HepG2 (cell line): ENCODE data around the gene ACSF3. TPM values are rescaled to one million over a fixed set of nuclear protein-coding genes. Genes with fewer than 3 reads are reported as not detected.

Experiments used
- ARID2 ChIP-seq: sonication (generic); formaldehyde crosslinking; IDR thresholded peaks from 2 replicates; pipeline ENCODE4 v1.8.1; 2022; ENCODE audit warnings: mild to moderate bottlenecking, missing genetic modification reagents, borderline replicate concordance
- ARID3A ChIP-seq: IDR thresholded peaks from 2 replicates; pipeline ENCODE4 v1.6.1; 2012; ENCODE audit warnings: low read depth, low read length, improper control_type of control experiment
- CBX5 ChIP-seq: sonication (generic); formaldehyde crosslinking; IDR thresholded peaks from 2 replicates; pipeline ENCODE4 v1.4.0; 2020; ENCODE audit warnings: missing genetic modification reagents, borderline replicate concordance
- CHD2 ChIP-seq: IDR thresholded peaks from 2 replicates; pipeline ENCODE4 v1.6.1; 2011; ENCODE audit warnings: low read depth, low read length, improper control_type of control experiment
- E2F2 ChIP-seq: sonication (generic); formaldehyde crosslinking; IDR thresholded peaks from 2 replicates; pipeline ENCODE4 v1.4.0; 2020; ENCODE audit warnings: missing genetic modification reagents, borderline replicate concordance
- FOXA3 ChIP-seq: IDR thresholded peaks from 2 replicates; pipeline ENCODE4 v1.6.1; 2016; ENCODE audit warnings: missing genetic modification reagents, missing compliant biosample characterization
- GLMP ChIP-seq: sonication (generic); formaldehyde crosslinking; IDR thresholded peaks from 2 replicates; pipeline ENCODE4 v1.9.0; 2021; ENCODE audit warnings: missing genetic modification reagents, mild to moderate bottlenecking, borderline replicate concordance
- HNRNPK ChIP-seq: fragments of 200-400 bp; formaldehyde crosslinking; IDR thresholded peaks from 2 replicates; pipeline ENCODE4 v1.6.1; 2018; ENCODE audit warnings: low read length, low read depth, moderate library complexity, mild to moderate bottlenecking; ENCODE audit not compliant: poor library complexity, severe bottlenecking
- KAT2B ChIP-seq: fragments of 150-350 bp; IDR thresholded peaks from 2 replicates; pipeline ENCODE4 v1.6.1; 2014; ENCODE audit warnings: low read depth, low read length, borderline replicate concordance
- KDM2A ChIP-seq: sonication (generic); formaldehyde crosslinking; IDR thresholded peaks from 2 replicates; pipeline ENCODE4 v1.4.0; 2020; ENCODE audit warnings: low read depth, missing genetic modification reagents, borderline replicate concordance
- KLF12 ChIP-seq: sonication (generic); formaldehyde crosslinking; IDR thresholded peaks from 2 replicates; pipeline ENCODE4 v1.4.0; 2020; ENCODE audit warnings: missing genetic modification reagents, borderline replicate concordance
- MYNN ChIP-seq: sonication (generic); formaldehyde crosslinking; IDR thresholded peaks from 2 replicates; pipeline ENCODE4 v1.4.0; 2020; ENCODE audit warnings: mild to moderate bottlenecking, low read depth, missing genetic modification reagents
- RAD21 ChIP-seq: fragments of 450-650 bp; formaldehyde crosslinking; IDR thresholded peaks from 2 replicates; pipeline ENCODE4 v1.5.0; 2020; ENCODE audit warnings: mild to moderate bottlenecking
- SKIL ChIP-seq: sonication (generic); formaldehyde crosslinking; IDR thresholded peaks from 2 replicates; pipeline ENCODE4 v1.8.0; 2022; ENCODE audit warnings: missing genetic modification reagents, mild to moderate bottlenecking, moderate library complexity, borderline replicate concordance
- SP2 ChIP-seq: sonication (generic); formaldehyde crosslinking; IDR thresholded peaks from 2 replicates; pipeline ENCODE4 v1.5.1; 2020; ENCODE audit warnings: mild to moderate bottlenecking, missing genetic modification reagents
- SRSF4 ChIP-seq: fragments of 200-400 bp; formaldehyde crosslinking; IDR thresholded peaks from one replicate; pipeline ENCODE4 v1.6.1; 2018; ENCODE audit warnings: mild to moderate bottlenecking, low read depth, low read length, moderate library complexity; ENCODE audit not compliant: poor library complexity, severe bottlenecking
- XRCC5 ChIP-seq: fragments of 200-400 bp; formaldehyde crosslinking; optimal IDR thresholded peaks from 2 replicates; pipeline ENCODE3; 2017; ENCODE audit warnings: mild to moderate bottlenecking, low read length
- ZC3H4 ChIP-seq: sonication (generic); formaldehyde crosslinking; IDR thresholded peaks from 2 replicates; pipeline ENCODE4 v1.4.0; 2020; ENCODE audit warnings: missing genetic modification reagents, borderline replicate concordance
- ZNF136 ChIP-seq: sonication (generic); formaldehyde crosslinking; IDR thresholded peaks from 2 replicates; pipeline ENCODE4 v1.8.1; 2022; ENCODE audit warnings: low read depth, mild to moderate bottlenecking, moderate library complexity, missing genetic modification reagents
- ZNF441 ChIP-seq: sonication (generic); formaldehyde crosslinking; IDR thresholded peaks from 2 replicates; pipeline ENCODE4 v1.7.0; 2021; ENCODE audit warnings: missing genetic modification reagents, borderline replicate concordance
- ZNF484 ChIP-seq: sonication (generic); formaldehyde crosslinking; IDR thresholded peaks from 2 replicates; pipeline ENCODE4 v1.5.1; 2020; ENCODE audit warnings: mild to moderate bottlenecking, low read depth, missing genetic modification reagents, borderline replicate concordance
- ZNF496 ChIP-seq: sonication (generic); formaldehyde crosslinking; IDR thresholded peaks from 2 replicates; pipeline ENCODE4 v1.8.1; 2023; ENCODE audit warnings: mild to moderate bottlenecking, moderate library complexity, missing genetic modification reagents; ENCODE audit not compliant: insufficient replicate concordance
- polyA plus RNA-seq, 8 experiments: library from polyadenylated mRNA; depleted of rRNA in 3 of 8; stranded (reverse) in 7 of 8; unstranded in 1 of 8; fragments of >200 nt; fragmentation: Illumina TruSeq in 4 of 8; extraction: Trizol in 4 of 8; gene quantifications; 2 replicates each; pipeline versions ENCODE4 v1.2.1 to v1.2.3, GENCODE V29; 2011 to 2016; ENCODE audit warnings: low read depth in 4 of 8, missing spikeins in 1 of 8, mixed read lengths in 1 of 8; ENCODE audit not compliant: insufficient read depth in 1 of 8
- total RNA-seq, 5 experiments: library from RNA; depleted of rRNA; stranded (reverse); fragments of >200 nt; fragmentation: Illumina TruSeq; extraction: Trizol; gene quantifications; 2 replicates each; pipeline ENCODE4 v1.2.3, GENCODE V29; 2016; ENCODE audit warnings: low read depth in 1 of 5

Gene ACSF3
- total and polyA plus RNA-seq, 2 of the 13 experiments (the other 11 are each of a cell fraction or from before 2014, with no cell fraction given) = 14.9 to 30.6 TPM

GRCh38 chr16:89197633-89198416, 104.2 kb downstream of the ACSF3 start (continued):
- TF ChIP-seq ARID3A (no peak), ZNF484 (CRISPR knock-in tag) (no peak; the same call in 1 of the 2 replicates), ZNF441 (CRISPR knock-in tag) (peak; percentile 70; the same call in 1 of the 2 replicates), XRCC5 (peak; percentile 95), ZC3H4 (CRISPR knock-in tag) (peak; percentile 51; the same call in 1 of the 2 replicates), HNRNPK (no peak), CHD2 (0 out of 2 replicates have a peak, but pooled peaks have one; percentile 33), KDM2A (peak; percentile 84), ZNF496 (no peak), RAD21 (CRISPR knock-in tag) (peak; percentile 64), CBX5 (CRISPR knock-in tag) (peak; percentile 82; the same call in 1 of the 2 replicates), GLMP (CRISPR knock-in tag) (no peak), ZNF136 (CRISPR knock-in tag) (no peak), SP2 (CRISPR knock-in tag) (0 out of 2 replicates have a peak, but pooled peaks have one; percentile 6), E2F2 (CRISPR knock-in tag) (no peak), FOXA3 (CRISPR knock-in tag) (peak; percentile 88), MYNN (CRISPR knock-in tag) (no peak), SKIL (CRISPR knock-in tag) (peak; percentile 97), KAT2B (no peak), ARID2 (CRISPR knock-in tag) (no peak), KLF12 (CRISPR knock-in tag) (no peak), SRSF4 (no peak)
